ENCODE results near the gene HSD17B12. TPM values are rescaled to one million over a fixed set of nuclear protein-coding genes. Genes with fewer than 3 reads are reported as not detected.

Gene HSD17B12
- polyA plus RNA-seq, 2 donors: 33.2 to 46.7 TPM

GRCh38 chr11:43879789-43880639 lies 199.5 kb downstream of the HSD17B12 start:
- Histone ChIP-seq H3K27ac (ENCODE audit: low read depth in 2 of 2, low read length in 1 of 2) (no peak overlapping the region), H3K9me3 (ENCODE audit: control insufficient read depth in 2 of 2, insufficient read depth in 1 of 2, low read depth in 1 of 2, low read length in 1 of 2) (no peaks in the 10 kb centered on the region), H3K27me3 (ENCODE audit: control insufficient read depth in 1 of 2, insufficient read depth in 2 of 2, low read length in 2 of 2) (no peaks in the 10 kb centered on the region), H3K36me3 (ENCODE audit: control insufficient read depth in 2 of 2, insufficient read depth in 2 of 2, low read length in 1 of 2) (peaks cover 0 to 4% of the 10 kb centered on the region in 2 donors), H3K4me1 (ENCODE audit: control insufficient read depth in 2 of 2, insufficient read depth in 2 of 2, low read length in 1 of 2) (no peaks in the 10 kb centered on the region), H3K4me3 (ENCODE audit: low read depth in 1 of 2, low read length in 2 of 2) (peak overlapping the region; percentile 74 to 93)
- WGBS, 2 donors: 43 to 48% methylated on average over 13 of the region's 13 CpGs

GRCh38 chr11:43880640-43881159 lies 200.2 kb downstream of the HSD17B12 start, which contains the start of gene ALKBH3:
Gene ALKBH3 (plus strand): TSS chr11:43880831. CDS start chr11:43882653, 1,822 bp downstream.
- Histone ChIP-seq H3K4me1 (ENCODE audit: control insufficient read depth in 2 of 2, insufficient read depth in 2 of 2, low read length in 1 of 2) (no peaks in the 10 kb centered on the region), H3K27ac (ENCODE audit: low read depth in 2 of 2, low read length in 1 of 2) (peak within 1 kb of the TSS; percentile 49 to 50), H3K9me3 (ENCODE audit: control insufficient read depth in 2 of 2, insufficient read depth in 1 of 2, low read depth in 1 of 2, low read length in 1 of 2) (no peaks in the 10 kb centered on the region), H3K27me3 (ENCODE audit: control insufficient read depth in 1 of 2, insufficient read depth in 2 of 2, low read length in 2 of 2) (no peaks in the 10 kb centered on the region), H3K4me3 (ENCODE audit: low read depth in 1 of 2, low read length in 2 of 2) (peak within 1 kb of the TSS; percentile 74 to 93), H3K36me3 (ENCODE audit: control insufficient read depth in 2 of 2, insufficient read depth in 2 of 2, low read length in 1 of 2) (peaks cover 3 to 4% of the 10 kb centered on the region in 2 donors)
- WGBS, 2 donors: 0 to 1% methylated on average over 35 to 36 of the region's 36 CpGs

GRCh38 chr11:43892851-43893250 lies 212.3 kb downstream of the HSD17B12 start:
- WGBS, 2 donors: 39 to 53% methylated on average over 3 of the region's 3 CpGs
- Histone ChIP-seq H3K36me3 (ENCODE audit: control insufficient read depth in 2 of 2, insufficient read depth in 2 of 2, low read length in 1 of 2) (peaks cover 2 to 11% of the 10 kb centered on the region in 2 donors), H3K27me3 (ENCODE audit: control insufficient read depth in 1 of 2, insufficient read depth in 2 of 2, low read length in 2 of 2) (no peaks in the 10 kb centered on the region), H3K9me3 (ENCODE audit: control insufficient read depth in 2 of 2, insufficient read depth in 1 of 2, low read depth in 1 of 2, low read length in 1 of 2) (no peaks in the 10 kb centered on the region), H3K4me3 (ENCODE audit: low read depth in 1 of 2, low read length in 2 of 2) (no peak overlapping the region), H3K4me1 (ENCODE audit: control insufficient read depth in 2 of 2, insufficient read depth in 2 of 2, low read length in 1 of 2) (no peaks in the 10 kb centered on the region), H3K27ac (ENCODE audit: low read depth in 2 of 2, low read length in 1 of 2) (no peak overlapping the region)

DNA sequence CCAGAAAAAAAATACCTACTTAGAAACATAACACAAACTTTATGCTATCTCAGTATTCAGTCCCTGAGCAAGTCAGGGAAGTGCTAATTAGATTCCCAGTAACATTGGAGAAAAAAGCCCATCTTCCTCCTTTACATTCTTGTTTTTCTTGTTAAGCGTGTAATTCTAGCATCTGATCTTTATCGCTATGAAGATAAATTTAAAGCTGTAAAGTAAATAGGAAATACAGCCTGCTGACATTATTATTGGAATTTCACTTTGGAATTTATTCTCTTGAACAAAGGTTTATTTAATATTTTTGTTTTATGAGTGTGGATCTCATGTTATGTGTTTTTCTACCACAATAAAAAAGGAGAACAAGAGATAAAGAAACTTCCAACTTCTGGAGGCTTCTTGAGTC lies 214.0 kb downstream of the HSD17B12 start:
- no peak overlapping the region for H3K4me3 ChIP-seq (ENCODE audit: low read depth in 1 of 2, low read length in 2 of 2)
- H3K36me3 ChIP-seq (ENCODE audit: control insufficient read depth in 2 of 2, insufficient read depth in 2 of 2, low read length in 1 of 2): peaks cover 7 to 23% of the 10 kb centered on the region in 2 donors
- WGBS, 2 donors: 59 to 64% methylated on average over 2 of the region's 2 CpGs
- H3K27me3 ChIP-seq (ENCODE audit: control insufficient read depth in 1 of 2, insufficient read depth in 2 of 2, low read length in 2 of 2): no peaks in the 10 kb centered on the region
- no peak overlapping the region for H3K27ac ChIP-seq (ENCODE audit: low read depth in 2 of 2, low read length in 1 of 2)
- H3K4me1 ChIP-seq (ENCODE audit: control insufficient read depth in 2 of 2, insufficient read depth in 2 of 2, low read length in 1 of 2): no peaks in the 10 kb centered on the region
- H3K9me3 ChIP-seq (ENCODE audit: control insufficient read depth in 2 of 2, insufficient read depth in 1 of 2, low read depth in 1 of 2, low read length in 1 of 2): no peaks in the 10 kb centered on the region

GRCh38 chr11:43895601-43896000 lies 215.1 kb downstream of the HSD17B12 start:
- no peaks in the 10 kb centered on the region for H3K4me1 ChIP-seq (ENCODE audit: control insufficient read depth in 2 of 2, insufficient read depth in 2 of 2, low read length in 1 of 2)
- H3K36me3 ChIP-seq (ENCODE audit: control insufficient read depth in 2 of 2, insufficient read depth in 2 of 2, low read length in 1 of 2): peaks cover 7 to 23% of the 10 kb centered on the region in 2 donors
- H3K27me3 ChIP-seq (ENCODE audit: control insufficient read depth in 1 of 2, insufficient read depth in 2 of 2, low read length in 2 of 2): no peaks in the 10 kb centered on the region
- WGBS, 2 donors: 95 to 97% methylated on average over 2 of the region's 2 CpGs
- no peak overlapping the region for H3K27ac ChIP-seq (ENCODE audit: low read depth in 2 of 2, low read length in 1 of 2)
- H3K9me3 ChIP-seq (ENCODE audit: control insufficient read depth in 2 of 2, insufficient read depth in 1 of 2, low read depth in 1 of 2, low read length in 1 of 2): no peaks in the 10 kb centered on the region
- H3K4me3 ChIP-seq (ENCODE audit: low read depth in 1 of 2, low read length in 2 of 2): no peak overlapping the region

DNA sequence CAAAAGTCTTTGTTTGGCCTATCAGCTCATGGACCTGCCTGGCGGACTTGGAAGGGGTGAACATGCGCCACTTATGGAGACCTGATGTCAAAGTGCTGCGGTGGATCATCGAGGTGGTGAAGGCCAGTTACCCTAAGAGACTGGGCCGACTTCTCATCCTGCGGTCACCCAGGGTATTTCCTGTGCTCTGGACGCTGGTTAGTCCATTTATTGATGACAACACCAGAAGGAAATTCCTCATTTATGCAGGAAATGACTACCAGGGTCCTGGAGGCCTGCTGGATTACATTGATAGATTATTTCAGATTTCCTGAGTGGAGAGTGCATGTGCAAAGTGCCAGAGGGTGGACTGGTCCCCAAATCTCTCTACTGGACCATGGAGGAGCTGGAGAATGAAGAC lies 218.0 kb downstream of the HSD17B12 start:
- no peak overlapping the region for H3K27ac ChIP-seq (ENCODE audit: low read depth in 2 of 2, low read length in 1 of 2)
- 92% methylated on average over 7 of the region's 7 CpGs for WGBS, 2 donors
- H3K9me3 ChIP-seq (ENCODE audit: control insufficient read depth in 2 of 2, insufficient read depth in 1 of 2, low read depth in 1 of 2, low read length in 1 of 2): no peaks in the 10 kb centered on the region
- peaks cover 15 to 19% of the 10 kb centered on the region in 2 donors for H3K36me3 ChIP-seq (ENCODE audit: control insufficient read depth in 2 of 2, insufficient read depth in 2 of 2, low read length in 1 of 2)
- H3K4me1 ChIP-seq (ENCODE audit: control insufficient read depth in 2 of 2, insufficient read depth in 2 of 2, low read length in 1 of 2): no peaks in the 10 kb centered on the region
- no peaks in the 10 kb centered on the region for H3K27me3 ChIP-seq (ENCODE audit: control insufficient read depth in 1 of 2, insufficient read depth in 2 of 2, low read length in 2 of 2)
- H3K4me3 ChIP-seq (ENCODE audit: low read depth in 1 of 2, low read length in 2 of 2): no peak overlapping the region

GRCh38 chr11:43899094-43899493 lies 218.6 kb downstream of the HSD17B12 start:
- no peak overlapping the region for H3K4me3 ChIP-seq (ENCODE audit: low read depth in 1 of 2, low read length in 2 of 2)
- peaks cover 15 to 19% of the 10 kb centered on the region in 2 donors for H3K36me3 ChIP-seq (ENCODE audit: control insufficient read depth in 2 of 2, insufficient read depth in 2 of 2, low read length in 1 of 2)
- 88 to 89% methylated on average over 13 of the region's 13 CpGs for whole genome bisulfite sequencing, 2 donors
- no peaks in the 10 kb centered on the region for H3K9me3 ChIP-seq (ENCODE audit: control insufficient read depth in 2 of 2, insufficient read depth in 1 of 2, low read depth in 1 of 2, low read length in 1 of 2)
- H3K4me1 ChIP-seq (ENCODE audit: control insufficient read depth in 2 of 2, insufficient read depth in 2 of 2, low read length in 1 of 2): no peaks in the 10 kb centered on the region
- no peaks in the 10 kb centered on the region for H3K27me3 ChIP-seq (ENCODE audit: control insufficient read depth in 1 of 2, insufficient read depth in 2 of 2, low read length in 2 of 2)
- no peak overlapping the region for H3K27ac ChIP-seq (ENCODE audit: low read depth in 2 of 2, low read length in 1 of 2)

GRCh38 chr11:43901551-43901950 lies 221.0 kb downstream of the HSD17B12 start:
- no peaks in the 10 kb centered on the region for H3K9me3 ChIP-seq (ENCODE audit: control insufficient read depth in 2 of 2, insufficient read depth in 1 of 2, low read depth in 1 of 2, low read length in 1 of 2)
- WGBS, 2 donors: 96 to 97% methylated on average over 4 of the region's 4 CpGs
- H3K4me3 ChIP-seq (ENCODE audit: low read depth in 1 of 2, low read length in 2 of 2): no peak overlapping the region
- no peaks in the 10 kb centered on the region for H3K27me3 ChIP-seq (ENCODE audit: control insufficient read depth in 1 of 2, insufficient read depth in 2 of 2, low read length in 2 of 2)
- H3K27ac ChIP-seq (ENCODE audit: low read depth in 2 of 2, low read length in 1 of 2): no peak overlapping the region
- no peaks in the 10 kb centered on the region for H3K4me1 ChIP-seq (ENCODE audit: control insufficient read depth in 2 of 2, insufficient read depth in 2 of 2, low read length in 1 of 2)
- peaks cover 15 to 16% of the 10 kb centered on the region in 2 donors for H3K36me3 ChIP-seq (ENCODE audit: control insufficient read depth in 2 of 2, insufficient read depth in 2 of 2, low read length in 1 of 2)

GRCh38 chr11:43903078-43903477 lies 222.5 kb downstream of the HSD17B12 start:
- Histone ChIP-seq H3K9me3 (ENCODE audit: control insufficient read depth in 2 of 2, insufficient read depth in 1 of 2, low read depth in 1 of 2, low read length in 1 of 2) (no peaks in the 10 kb centered on the region), H3K36me3 (ENCODE audit: control insufficient read depth in 2 of 2, insufficient read depth in 2 of 2, low read length in 1 of 2) (peaks cover 12 to 17% of the 10 kb centered on the region in 2 donors), H3K27ac (ENCODE audit: low read depth in 2 of 2, low read length in 1 of 2) (no peak overlapping the region), H3K4me3 (ENCODE audit: low read depth in 1 of 2, low read length in 2 of 2) (no peak overlapping the region), H3K4me1 (ENCODE audit: control insufficient read depth in 2 of 2, insufficient read depth in 2 of 2, low read length in 1 of 2) (no peaks in the 10 kb centered on the region), H3K27me3 (ENCODE audit: control insufficient read depth in 1 of 2, insufficient read depth in 2 of 2, low read length in 2 of 2) (no peaks in the 10 kb centered on the region)
- WGBS, 2 donors: 82 to 89% methylated on average over 2 of the region's 2 CpGs
